Stimulated activated CD4-positive, alpha-beta T cell treated with anti-CD3 and anti-CD28 coated beads, Interleukin-4, amount 100 ng/mL, for 24 hours (primary cell): Measurements from ENCODE around the gene CDHR3.
A peak's percentile ranks its signal among the peaks of the same experiment; 100 is the strongest.
"Not testable (repeated sequence)": the region's sequence is repeated elsewhere in the genome, so short reads cannot be mapped to it uniquely, and the experiment has no call there.

Source experiments
- DNase-seq: peaks from one replicate; pipeline ENCODE4 v3.0.0-alpha.2; 2020

CDHR3 gene

DNA sequence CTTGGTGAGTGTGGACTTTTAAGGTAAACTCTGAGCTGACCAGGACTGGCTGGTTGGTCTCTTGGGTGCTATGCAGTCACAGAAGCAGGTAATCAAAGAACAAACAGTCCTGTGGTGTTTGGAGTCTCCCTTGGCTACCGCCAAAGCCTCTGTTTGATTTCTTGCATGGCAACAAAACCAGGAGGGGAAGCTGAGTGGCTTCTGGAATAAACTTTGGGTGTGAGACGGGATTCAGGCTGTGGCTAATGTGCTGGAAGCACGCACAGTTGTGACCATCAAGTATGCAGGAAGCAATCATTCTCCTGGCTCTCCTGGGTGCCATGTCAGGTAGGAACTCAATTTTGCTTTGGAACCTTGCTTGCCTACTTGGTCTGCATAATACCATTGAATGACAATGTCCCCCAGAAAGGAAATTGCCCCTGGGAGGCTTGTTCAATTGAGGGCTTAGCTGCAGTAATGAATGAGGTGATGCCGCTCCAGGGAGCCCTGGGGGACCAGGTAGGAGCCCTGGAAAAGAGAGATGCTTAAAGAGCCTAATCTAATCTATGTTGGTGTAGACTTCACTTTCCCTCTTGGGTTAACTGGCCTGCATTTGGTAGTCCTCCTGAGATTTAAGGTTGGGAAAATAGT lies at the start of gene CDHR3:
TSS of gene CDHR3 (plus strand) at position 227 of the 630 bp plus-strand sequence. CDS start at position 282, 55 bp downstream.
- DNase-seq, result no peak

- no peak for DNase-seq
Measured at GRCh38 chr7:105913947-105914346, 49.1 kb upstream of the CDHR3 start.

DNA sequence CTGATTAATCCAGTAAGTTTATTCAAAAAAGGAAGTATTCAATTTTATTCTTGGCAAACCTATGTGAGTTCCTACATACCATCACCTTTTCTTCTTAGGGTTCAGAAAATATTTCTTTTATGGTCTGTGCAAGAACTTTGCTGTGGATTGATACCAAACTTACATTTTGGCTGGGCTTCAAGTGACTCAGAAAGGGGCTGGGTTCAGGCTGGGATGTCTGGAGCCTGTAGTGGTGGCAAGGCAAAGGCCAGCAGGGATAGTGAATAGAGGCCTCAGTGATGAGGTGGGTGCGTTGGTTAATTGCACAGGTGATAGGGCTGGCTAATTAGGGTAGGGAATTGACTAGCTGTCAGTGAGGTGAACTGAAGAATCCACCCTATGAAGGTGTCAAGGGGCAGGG lies 46.5 kb upstream of the CDHR3 start:
- no peak for DNase-seq

DNA sequence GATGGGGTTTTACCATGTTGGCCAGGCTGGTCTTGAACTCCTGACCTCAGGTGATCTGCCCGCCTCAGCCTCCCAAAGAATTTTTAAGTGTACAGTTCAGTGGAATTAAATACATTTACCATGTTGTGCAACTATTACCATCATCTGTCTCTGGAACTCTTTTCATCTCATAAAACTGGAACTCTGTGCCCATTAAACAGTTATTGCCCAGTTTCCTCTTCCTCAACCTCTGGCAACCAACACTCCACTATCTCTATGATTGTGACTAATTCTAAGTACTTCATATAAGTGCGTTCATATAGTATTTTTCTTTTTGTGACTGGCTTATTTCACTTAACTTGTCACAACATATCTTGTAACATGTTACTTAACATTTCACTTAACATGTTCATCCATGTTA lies 45.4 kb upstream of the CDHR3 start:
- no peak for DNase-seq

- DNase-seq, result no peak
Measured at GRCh38 chr7:105920766-105921165, 42.3 kb upstream of the CDHR3 start.

- peak; percentile 39 for DNase-seq
Measured at GRCh38 chr7:105924945-105925344, 38.1 kb upstream of the CDHR3 start.

DNA sequence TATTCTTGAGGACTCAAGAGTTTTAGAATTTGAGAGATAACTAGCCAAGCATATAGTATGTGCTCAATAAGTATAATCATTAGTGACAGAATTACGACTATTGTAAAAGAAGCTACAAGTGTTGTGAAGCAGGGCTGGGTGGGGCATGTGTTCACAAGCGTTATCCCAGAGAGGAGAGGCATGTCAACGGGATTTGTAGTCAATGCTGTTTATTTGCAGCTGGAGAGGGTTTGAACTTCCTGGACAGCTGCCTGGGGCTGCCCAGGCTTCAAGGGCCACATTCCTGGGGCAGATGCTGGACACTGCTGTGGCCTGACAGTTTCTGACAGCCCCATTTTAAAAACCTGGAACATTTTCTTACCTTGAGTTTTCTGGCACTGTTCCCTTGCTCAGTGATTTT lies 36.9 kb upstream of the CDHR3 start:
- DNase-seq, result no peak

DNA sequence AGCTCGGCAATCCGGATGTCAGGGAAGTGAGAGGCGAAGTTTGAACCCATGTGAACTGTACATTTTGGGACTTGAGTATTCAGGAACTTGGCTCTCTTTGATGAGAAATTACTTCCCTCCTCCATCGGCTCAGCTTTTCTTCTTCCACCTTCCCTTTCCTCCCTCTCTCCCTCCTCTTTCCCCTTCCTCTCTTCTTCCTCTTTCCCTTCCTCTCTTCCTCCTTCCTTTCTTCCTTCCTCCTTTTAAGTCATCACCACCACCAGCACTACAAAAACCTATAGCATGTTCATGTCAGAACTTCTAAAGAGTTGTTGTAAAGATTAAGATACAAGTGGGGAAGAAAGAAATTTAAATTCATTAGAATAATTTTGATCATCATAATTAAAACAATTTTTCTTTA lies 31.9 kb upstream of the CDHR3 start:
- DNase-seq, result no peak

DNA sequence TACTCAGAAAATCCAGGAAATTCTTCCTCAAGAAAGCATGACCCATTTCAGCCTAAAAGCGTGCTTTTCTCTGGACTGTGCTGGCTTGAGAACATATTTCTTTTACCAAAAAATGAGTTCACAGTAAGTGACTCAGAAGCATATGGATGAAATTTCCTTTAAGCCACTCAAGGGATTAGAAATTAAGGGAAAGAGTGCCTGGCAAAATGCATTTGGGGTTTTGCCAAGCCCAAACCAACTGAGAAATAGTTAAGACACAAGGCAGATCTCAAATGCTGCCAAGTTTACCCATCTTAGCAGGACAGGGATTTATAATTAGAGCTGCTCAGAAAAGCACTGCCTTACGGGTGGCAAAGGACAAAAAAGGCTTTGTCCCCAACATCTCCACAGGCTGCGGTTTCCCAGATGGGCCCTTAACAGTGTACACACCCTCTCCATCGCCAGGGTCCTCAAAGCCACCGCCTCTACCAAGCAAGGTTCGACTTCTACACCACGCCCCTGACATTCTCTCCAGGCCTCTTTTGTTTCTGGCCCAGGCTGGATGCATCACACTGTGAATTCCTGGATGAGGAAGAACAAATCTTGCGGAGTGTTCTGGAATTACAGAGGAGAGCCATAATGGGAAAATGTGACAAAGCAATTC lies 30.1 kb upstream of the CDHR3 start:
- no peak for DNase-seq

DNA sequence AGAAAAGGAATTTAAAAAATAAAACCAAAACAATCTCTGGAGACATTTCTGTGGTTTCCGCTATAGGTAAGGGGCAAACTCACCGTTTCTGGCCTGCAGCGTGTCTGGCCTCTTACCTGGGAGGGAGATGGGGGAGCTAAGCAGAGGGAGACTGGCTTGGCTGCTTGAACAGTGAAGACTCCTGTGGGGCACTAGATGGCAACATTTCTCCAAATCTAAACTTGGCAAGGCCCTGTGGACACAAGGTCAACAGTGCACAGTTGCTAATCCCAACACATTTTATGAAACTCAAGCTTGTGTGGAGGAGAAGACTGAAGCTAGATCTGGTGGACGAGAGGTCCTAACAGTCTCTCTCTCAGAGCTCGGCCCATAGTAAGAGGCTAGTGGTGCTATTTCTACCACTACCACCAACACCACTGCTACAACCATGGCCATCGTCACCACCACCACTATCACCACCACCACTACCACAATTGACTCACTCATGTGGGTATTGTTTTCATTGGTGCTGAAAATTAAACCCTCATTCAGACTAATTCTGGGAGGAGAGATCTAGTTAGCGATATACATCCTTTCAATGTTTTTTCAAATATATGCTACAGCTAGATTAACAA lies 28.4 kb upstream of the CDHR3 start:
- DNase-seq, result no peak

DNA sequence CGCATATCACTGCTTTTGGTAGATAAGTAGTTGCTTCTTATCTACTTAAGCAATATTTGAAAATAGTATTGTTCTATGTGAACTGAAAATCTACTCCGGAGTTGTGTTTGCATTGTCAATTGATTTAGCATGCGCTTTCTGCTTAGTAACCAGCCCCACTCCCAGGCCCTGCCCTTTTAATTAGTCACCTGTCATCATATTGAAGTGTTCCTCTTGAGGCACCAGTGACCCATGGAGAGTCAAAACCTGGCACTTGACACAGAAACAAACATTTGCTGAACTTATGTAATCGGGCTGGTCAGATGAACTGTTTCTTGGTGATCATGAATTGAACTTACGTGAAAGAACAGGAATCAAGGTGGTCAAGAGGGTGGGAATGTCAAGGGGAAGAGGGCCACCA lies 27.8 kb upstream of the CDHR3 start:
- DNase-seq, result no peak

DNA sequence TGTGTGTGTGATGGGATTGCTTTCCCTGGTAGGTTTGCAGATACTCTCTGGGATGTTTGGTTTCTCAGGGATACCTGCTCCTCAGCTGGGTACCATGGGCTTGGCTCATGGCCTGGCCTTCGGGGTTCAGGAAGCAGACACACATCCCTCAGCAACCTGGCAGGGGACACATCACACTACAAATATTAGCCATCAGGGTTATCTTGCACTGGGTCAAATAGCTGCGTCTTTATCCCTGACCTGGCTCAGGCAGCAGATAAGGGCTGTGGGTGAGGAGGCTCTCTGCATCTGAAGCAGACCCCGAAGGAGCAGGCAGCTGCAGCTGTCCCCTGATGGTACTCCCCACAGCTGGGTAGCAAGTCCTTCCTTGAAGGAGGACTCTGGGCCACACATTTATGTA lies 25.7 kb upstream of the CDHR3 start:
- DNase-seq, result no peak

GRCh38 chr7:105940109-105940508 lies 23.0 kb upstream of the CDHR3 start:
- DNase-seq, result no peak

DNA sequence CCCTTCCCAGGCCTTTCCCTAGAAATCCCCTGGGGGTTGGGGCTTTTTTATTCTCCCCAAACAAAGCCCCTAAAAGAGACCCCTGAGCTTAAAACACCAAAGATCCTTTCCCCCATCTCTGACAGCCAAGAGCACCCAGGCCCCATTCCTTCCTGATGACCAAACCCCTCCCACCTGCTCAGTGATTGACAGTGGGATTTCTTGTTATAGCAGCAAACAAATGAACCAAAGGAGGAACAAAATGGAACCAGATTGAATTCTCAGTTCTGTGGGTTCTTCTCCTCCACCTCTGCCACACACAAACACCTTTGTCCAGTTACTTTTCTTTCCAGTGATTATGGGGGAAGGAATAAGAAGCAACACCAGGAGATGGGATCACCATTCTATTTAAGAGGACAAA lies 21.5 kb upstream of the CDHR3 start:
- DNase-seq, result no peak

- DNase-seq, result no peak
Measured at GRCh38 chr7:105943486-105943885, 19.6 kb upstream of the CDHR3 start.

- DNase-seq, result no peak
Measured at GRCh38 chr7:105945848-105946247, 17.2 kb upstream of the CDHR3 start.

- DNase-seq, result no peak
Measured at GRCh38 chr7:105951597-105951996, 11.5 kb upstream of the CDHR3 start.

GRCh38 chr7:105952917-105953595 lies 10.0 kb upstream of the CDHR3 start:
- no peak for DNase-seq

GRCh38 chr7:105954711-105955110 lies 8.4 kb upstream of the CDHR3 start:
- no peak for DNase-seq

GRCh38 chr7:105955651-105956466 lies 7.2 kb upstream of the CDHR3 start:
- not testable (repeated sequence) for DNase-seq

DNA sequence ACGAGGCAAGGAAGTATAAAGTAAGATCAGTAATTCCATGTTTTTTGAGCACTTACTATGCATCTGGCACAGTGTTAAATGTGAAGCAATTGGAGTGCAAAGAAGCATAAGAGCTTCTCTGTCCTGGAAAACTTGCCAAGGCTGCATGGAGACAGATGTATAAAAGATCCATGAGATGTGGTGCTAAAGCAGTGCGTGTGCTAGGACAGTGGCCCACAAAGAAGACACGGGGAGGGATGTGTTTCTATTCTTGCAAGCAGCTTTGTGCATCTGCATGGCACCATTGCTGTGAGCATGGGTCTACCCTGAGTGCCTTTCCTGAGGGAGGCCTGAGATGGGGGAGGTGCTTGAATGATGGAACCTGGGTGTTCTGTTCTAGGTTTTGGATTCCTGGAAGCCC lies 5.1 kb upstream of the CDHR3 start:
- DNase-seq, result no peak

GRCh38 chr7:105962353-105962752 lies 711 bp upstream of the CDHR3 start:
- no peak for DNase-seq

DNA sequence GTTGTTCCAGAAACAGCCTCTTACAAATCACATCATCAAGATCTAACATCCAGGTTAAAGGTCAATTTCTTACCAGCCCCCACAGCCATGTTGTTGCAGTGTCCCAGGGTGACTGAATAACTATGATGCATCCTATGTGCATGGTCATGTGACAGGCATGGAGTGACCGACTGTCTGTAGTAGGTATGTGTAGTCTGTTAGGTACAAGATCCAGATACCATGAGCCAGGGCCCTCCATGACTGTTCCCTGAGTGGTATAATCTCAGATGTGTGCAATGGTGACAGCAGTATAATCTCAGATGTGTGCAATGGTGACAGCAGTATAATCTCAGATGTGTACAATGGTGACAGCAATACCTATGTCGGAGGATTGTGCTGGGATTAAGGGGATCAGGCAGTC lies 8.8 kb downstream of the CDHR3 start:
- DNase-seq, result no peak
